ENCODE results near the gene SLC6A13. TPM values are rescaled to one million over a fixed set of nuclear protein-coding genes. Genes with fewer than 3 reads are reported as not detected.

Gene SLC6A13
- total and polyA plus RNA-seq, 5 donors: 2.1 to 5.8 (median 2.8) TPM

DNA sequence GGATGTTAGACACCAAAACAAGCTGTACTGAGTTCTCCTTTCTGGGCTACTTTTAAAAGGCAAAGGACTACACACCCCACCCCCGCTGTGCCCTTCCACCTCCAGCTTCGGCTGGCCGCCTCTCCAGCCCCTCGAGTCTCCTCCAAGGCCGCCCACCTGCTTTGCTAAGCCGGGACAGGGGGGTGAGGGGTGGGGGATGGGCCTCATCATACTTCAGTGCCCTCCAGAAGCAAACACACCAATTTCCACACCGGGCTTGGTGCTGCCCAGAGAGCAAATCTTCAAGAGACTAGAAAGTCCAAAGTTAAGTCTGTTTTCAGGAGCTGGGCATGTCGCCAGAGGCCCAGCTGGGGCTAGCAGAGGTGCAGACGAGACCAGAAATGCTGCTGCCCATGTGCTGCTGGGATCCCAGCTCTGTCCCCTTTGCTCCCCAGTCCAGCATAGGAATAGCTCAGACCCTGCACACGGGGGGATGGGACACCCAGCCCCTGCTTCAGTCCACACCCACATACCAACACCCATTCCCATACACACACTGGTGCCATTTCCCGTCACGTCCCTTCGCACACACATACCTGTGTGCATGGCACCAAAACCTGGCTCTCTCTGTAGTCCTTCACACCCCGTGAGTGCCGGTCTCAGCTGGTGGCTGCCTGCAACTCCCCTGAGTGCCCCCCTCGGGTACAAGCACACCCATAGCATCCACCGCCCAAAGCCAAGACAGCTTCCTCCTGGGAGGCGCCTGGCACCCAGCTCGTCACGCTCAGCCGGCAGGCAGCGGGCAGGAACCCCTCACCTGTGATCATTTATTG lies 49.7 kb downstream of the SLC6A13 start:
- intact Hi-C loops (cut with DNase I): no loop called here
- no peaks in the 10 kb centered on the region for H3K27me3 ChIP-seq (ENCODE audit: control insufficient read depth, insufficient read depth)
- H3K4me3 ChIP-seq (ENCODE audit: low read length): no peak overlapping the region
- peak; percentile 49 to 84 (median 71) for DNase-seq
- H3K27ac ChIP-seq (ENCODE audit: low read length): no peak overlapping the region
- peak; percentile 20 to 29 for ATAC-seq
- H3K4me1 ChIP-seq (ENCODE audit: control insufficient read depth, insufficient read depth, low read length): no peaks in the 10 kb centered on the region
- H3K9me3 ChIP-seq (ENCODE audit: control insufficient read depth, low read length): no peaks in the 10 kb centered on the region
- WGBS: 52% methylated on average over 22 of the region's 22 CpGs

DNA sequence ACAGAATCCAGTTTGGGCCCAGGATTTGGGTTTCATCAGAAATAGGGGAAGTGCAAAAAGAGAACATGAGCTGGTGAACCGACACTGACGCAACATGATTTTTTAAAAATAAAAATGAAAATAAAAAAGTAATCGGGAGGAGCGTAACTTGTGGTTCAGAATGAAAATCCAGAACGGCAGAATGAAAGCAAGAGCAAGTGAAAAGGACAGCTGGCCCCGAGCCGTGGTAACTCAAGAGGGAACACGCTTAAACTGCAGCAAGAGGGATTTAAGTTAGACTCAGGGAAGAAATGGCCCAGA lies 50.3 kb downstream of the SLC6A13 start:
- Histone ChIP-seq H3K27ac (ENCODE audit: low read length) (no peak overlapping the region), H3K9me3 (ENCODE audit: control insufficient read depth, low read length) (no peaks in the 10 kb centered on the region), H3K4me1 (ENCODE audit: control insufficient read depth, insufficient read depth, low read length) (no peaks in the 10 kb centered on the region), H3K4me3 (ENCODE audit: low read length) (no peak overlapping the region), H3K27me3 (ENCODE audit: control insufficient read depth, insufficient read depth) (no peaks in the 10 kb centered on the region)
- intact Hi-C loops (cut with DNase I): no loop called here
- 74% methylated on average over 8 of the region's 8 CpGs for WGBS
- DNase-seq (no peak), ATAC-seq (no peak)

DNA sequence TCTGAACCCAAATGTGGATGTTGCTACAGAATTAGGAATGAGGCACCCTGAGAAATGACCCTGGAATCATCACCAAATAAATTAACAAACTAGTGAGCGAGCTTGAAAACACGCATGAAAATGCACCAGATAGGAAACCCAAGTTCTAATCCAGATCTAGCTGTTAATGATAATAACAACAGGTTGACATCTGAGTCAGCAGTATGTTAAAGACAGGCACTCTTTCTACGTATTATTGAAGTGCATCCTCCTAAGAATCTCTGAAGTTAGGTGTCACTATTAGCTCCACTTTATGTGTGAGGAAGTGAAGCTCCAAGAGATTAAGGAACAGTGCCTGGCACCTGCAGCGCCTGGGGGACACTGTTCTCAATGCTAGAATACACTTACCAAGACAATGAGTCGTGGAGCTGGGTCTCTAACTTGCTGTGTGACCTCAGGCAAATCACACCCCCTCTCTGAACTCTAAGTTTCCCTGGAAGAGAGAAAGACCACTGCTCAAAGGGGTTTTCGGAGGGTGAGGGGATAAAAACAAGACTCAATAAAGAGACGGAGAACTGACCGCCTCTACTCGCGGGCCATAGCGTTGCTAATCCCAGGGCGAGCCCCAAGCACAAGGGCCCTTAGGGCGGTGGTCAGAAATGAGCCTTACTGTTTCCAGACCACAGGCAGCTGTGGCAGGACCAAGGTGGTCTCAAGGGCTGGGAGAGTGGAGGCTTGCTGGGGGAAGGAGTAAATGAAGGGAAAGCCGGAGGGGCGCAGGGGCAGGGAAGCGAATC lies 50.8 kb downstream of the SLC6A13 start:
- 86% methylated on average over 16 of the region's 16 CpGs for WGBS
- Histone ChIP-seq H3K27ac (ENCODE audit: low read length) (no peak overlapping the region), H3K4me1 (ENCODE audit: control insufficient read depth, insufficient read depth, low read length) (no peaks in the 10 kb centered on the region), H3K4me3 (ENCODE audit: low read length) (no peak overlapping the region), H3K9me3 (ENCODE audit: control insufficient read depth, low read length) (no peaks in the 10 kb centered on the region), H3K27me3 (ENCODE audit: control insufficient read depth, insufficient read depth) (no peaks in the 10 kb centered on the region)
- intact Hi-C loops (cut with DNase I): no loop called here
- no peak for DNase-seq
- ATAC-seq: no peak

DNA sequence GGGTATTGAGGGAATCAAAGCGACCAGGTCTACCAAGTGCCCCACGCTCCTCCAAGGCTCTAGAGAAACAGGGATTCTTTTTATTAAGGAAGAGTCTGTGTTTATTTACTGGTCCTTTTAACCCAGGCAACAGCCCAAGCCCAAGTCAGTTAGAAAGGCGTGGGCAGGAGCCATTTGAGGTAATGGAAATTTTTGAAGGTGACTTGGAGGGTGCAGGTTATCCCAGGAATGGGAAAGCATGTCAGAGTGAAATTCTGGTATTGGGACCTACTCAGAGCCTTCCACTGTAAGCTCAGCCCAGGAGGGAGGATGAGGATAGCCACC lies 51.5 kb downstream of the SLC6A13 start:
- no peaks in the 10 kb centered on the region for H3K4me1 ChIP-seq (ENCODE audit: control insufficient read depth, insufficient read depth, low read length)
- no peaks in the 10 kb centered on the region for H3K27me3 ChIP-seq (ENCODE audit: control insufficient read depth, insufficient read depth)
- WGBS: 89% methylated on average over 3 of the region's 3 CpGs
- no peaks in the 10 kb centered on the region for H3K9me3 ChIP-seq (ENCODE audit: control insufficient read depth, low read length)
- no peak overlapping the region for H3K4me3 ChIP-seq (ENCODE audit: low read length)
- DNase-seq (peak in 1 of 3 donors; percentile 3), ATAC-seq (no peak)
- H3K27ac ChIP-seq (ENCODE audit: low read length): no peak overlapping the region
- intact Hi-C loops (cut with DNase I): no loop called here

DNA sequence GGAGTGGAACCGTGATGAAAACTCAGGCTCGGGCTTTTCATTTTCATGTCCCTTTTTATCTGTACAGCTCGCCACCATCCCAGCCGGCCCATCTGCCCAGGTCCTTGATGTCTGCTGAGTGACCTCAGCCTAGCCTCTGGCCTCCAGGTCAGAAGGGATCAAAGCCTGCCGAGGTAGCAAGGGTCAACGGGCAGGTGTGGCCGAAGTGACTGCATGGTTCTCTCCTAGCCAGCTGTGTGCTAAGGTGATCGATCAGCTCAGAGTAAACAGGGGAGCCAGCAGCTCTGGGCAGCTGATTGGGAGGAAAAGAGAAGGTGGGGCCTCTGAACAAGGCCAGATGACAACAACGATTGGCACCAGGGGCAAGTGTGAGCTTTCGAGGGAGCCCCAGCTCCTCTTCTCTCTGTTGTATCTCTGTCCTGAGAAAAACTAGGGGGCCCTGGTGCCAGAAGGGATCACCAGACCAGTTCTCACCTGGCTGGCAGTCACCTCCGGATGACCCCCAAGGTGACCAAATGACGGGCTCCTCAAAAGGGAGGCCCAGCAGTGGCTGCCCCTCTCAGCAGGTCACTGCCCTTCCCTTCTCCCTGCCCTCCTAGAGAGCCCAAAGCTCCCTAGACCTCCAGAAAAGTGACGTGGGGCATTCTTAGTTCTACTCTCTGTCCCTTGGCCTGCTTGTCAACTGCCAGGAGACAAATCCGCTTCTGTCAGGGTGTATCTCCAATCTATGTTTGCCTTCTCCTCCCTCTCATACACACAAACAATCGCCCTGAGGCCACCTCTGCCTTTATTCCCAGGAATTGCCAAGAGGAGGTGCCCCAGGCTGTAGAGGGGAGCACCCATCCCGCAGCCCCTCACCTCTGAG lies 52.1 kb downstream of the SLC6A13 start:
- 76% methylated on average over 16 of the region's 16 CpGs for WGBS

DNA sequence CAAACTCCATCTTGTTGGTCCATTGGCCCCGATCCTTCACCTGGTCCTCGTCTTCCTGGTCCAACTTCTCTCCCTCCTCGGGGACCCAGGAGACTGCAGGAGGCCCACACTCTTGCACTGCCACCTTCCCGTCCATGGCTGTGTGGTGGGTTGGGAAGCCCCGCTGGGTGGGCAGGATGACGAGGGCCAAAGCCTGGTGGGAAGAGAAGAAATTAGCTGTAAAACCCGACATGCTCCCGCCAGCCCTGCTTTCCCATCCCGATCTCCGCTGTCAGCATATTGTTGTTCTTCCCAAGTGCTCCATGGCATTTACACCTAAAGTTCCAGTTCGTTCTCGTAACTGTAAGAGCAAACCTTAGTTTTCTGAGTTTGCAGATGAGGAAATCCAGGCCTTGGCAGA lies 52.8 kb downstream of the SLC6A13 start:
- ATAC-seq: no peak
- Histone ChIP-seq H3K4me1 (ENCODE audit: control insufficient read depth, insufficient read depth, low read length) (no peaks in the 10 kb centered on the region), H3K27ac (ENCODE audit: low read length) (no peak overlapping the region), H3K9me3 (ENCODE audit: control insufficient read depth, low read length) (no peaks in the 10 kb centered on the region), H3K27me3 (ENCODE audit: control insufficient read depth, insufficient read depth) (no peaks in the 10 kb centered on the region), H3K4me3 (ENCODE audit: low read length) (no peak overlapping the region)
- DNase-seq: peak in 1 of 3 donors; percentile 38
- WGBS: 90% methylated on average over 12 of the region's 12 CpGs
- intact Hi-C loops (cut with DNase I): no loop called here

More for the DNA sequence above, 52.1 kb downstream of the SLC6A13 start:
- intact Hi-C loops (cut with DNase I): no loop called here
- ATAC-seq (no peak), DNase-seq (peak in 1 of 3 donors; percentile 40)
- H3K27ac ChIP-seq (ENCODE audit: low read length): no peak overlapping the region
- no peaks in the 10 kb centered on the region for H3K27me3 ChIP-seq (ENCODE audit: control insufficient read depth, insufficient read depth)
- no peaks in the 10 kb centered on the region for H3K4me1 ChIP-seq (ENCODE audit: control insufficient read depth, insufficient read depth, low read length)
- no peak overlapping the region for H3K4me3 ChIP-seq (ENCODE audit: low read length)
- H3K9me3 ChIP-seq (ENCODE audit: control insufficient read depth, low read length): no peaks in the 10 kb centered on the region

DNA sequence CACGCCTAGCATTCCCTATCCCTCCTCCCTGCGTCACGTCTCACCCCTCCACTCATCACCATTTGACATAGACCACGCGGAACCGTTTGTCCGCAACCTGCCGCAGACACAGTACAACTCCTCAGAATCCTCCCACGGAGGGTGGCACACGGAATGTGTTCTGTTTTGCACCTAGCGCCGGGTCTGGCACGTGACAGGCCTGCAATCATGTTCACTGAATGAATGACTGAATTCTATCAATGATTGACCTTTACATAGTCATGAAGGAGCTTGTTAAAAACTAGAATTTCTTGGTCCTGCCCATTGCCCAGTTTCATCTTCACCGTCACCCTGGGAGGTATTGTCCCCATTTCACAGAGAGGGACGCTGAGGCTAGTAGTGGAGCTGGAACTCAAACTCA lies 53.4 kb downstream of the SLC6A13 start:
- DNase-seq (no peak), ATAC-seq (no peak)
- H3K4me1 ChIP-seq (ENCODE audit: control insufficient read depth, insufficient read depth, low read length): no peaks in the 10 kb centered on the region
- no peaks in the 10 kb centered on the region for H3K27me3 ChIP-seq (ENCODE audit: control insufficient read depth, insufficient read depth)
- no peaks in the 10 kb centered on the region for H3K9me3 ChIP-seq (ENCODE audit: control insufficient read depth, low read length)
- intact Hi-C loops (cut with DNase I): no loop called here
- no peak overlapping the region for H3K4me3 ChIP-seq (ENCODE audit: low read length)
- H3K27ac ChIP-seq (ENCODE audit: low read length): no peak overlapping the region
- WGBS: 76% methylated on average over 15 of the region's 15 CpGs

DNA sequence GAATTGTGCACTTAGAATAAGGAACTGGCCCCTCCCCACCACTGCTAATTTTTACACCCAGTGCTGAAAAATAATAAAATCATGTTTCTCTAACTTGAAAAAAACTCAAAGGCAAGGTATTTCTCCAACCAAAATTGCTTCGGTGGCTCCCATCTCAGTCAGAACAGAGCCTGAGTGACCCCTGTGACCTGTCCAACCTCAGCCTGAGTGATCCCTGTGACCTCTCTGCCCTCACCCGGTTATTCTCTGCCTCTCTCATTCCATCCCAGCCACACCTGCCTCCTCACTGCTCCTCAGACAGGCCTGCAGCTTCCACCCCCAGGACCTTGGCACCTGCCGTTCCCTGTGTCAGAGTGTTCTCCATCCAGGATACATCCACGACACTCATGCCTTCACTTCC lies 53.8 kb downstream of the SLC6A13 start:
- WGBS: 69% methylated on average over 4 of the region's 4 CpGs
- no peak overlapping the region for H3K4me3 ChIP-seq (ENCODE audit: low read length)
- ATAC-seq (no peak), DNase-seq (no peak)
- H3K9me3 ChIP-seq (ENCODE audit: control insufficient read depth, low read length): no peaks in the 10 kb centered on the region
- intact Hi-C loops (cut with DNase I): no loop called here
- no peaks in the 10 kb centered on the region for H3K27me3 ChIP-seq (ENCODE audit: control insufficient read depth, insufficient read depth)
- H3K4me1 ChIP-seq (ENCODE audit: control insufficient read depth, insufficient read depth, low read length): peaks cover 3% of the 10 kb centered on the region
- H3K27ac ChIP-seq (ENCODE audit: low read length): no peak overlapping the region

DNA sequence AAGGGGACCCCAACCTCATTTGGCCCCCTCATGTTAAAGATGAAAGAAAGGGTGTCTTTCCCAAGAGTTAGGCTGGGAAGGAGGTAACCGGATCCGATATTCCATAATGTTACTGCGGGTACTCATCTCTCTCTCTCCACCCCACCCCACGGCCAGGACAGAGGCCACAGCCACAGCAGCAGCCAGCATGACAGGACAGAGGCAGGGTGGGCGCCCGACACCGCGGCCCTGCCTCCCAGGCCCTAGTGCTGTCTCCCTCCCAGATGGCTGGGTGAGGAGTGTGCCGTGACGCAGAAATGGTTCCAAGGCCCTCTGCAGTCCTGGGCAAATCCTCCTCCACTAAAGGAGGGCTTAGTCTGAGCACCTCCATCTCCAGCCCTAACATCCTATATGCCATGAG lies 54.8 kb downstream of the SLC6A13 start:
- no peak for DNase-seq
- no peaks in the 10 kb centered on the region for H3K9me3 ChIP-seq (ENCODE audit: control insufficient read depth, low read length)
- no peak overlapping the region for H3K27ac ChIP-seq (ENCODE audit: low read length)
- H3K27me3 ChIP-seq (ENCODE audit: control insufficient read depth, insufficient read depth): no peaks in the 10 kb centered on the region
- 90% methylated on average over 10 of the region's 10 CpGs for WGBS
- ATAC-seq: no peak
- H3K4me3 ChIP-seq (ENCODE audit: low read length): no peak overlapping the region
- peaks cover 3% of the 10 kb centered on the region for H3K4me1 ChIP-seq (ENCODE audit: control insufficient read depth, insufficient read depth, low read length)
- intact Hi-C loops (cut with DNase I): no loop called here

DNA sequence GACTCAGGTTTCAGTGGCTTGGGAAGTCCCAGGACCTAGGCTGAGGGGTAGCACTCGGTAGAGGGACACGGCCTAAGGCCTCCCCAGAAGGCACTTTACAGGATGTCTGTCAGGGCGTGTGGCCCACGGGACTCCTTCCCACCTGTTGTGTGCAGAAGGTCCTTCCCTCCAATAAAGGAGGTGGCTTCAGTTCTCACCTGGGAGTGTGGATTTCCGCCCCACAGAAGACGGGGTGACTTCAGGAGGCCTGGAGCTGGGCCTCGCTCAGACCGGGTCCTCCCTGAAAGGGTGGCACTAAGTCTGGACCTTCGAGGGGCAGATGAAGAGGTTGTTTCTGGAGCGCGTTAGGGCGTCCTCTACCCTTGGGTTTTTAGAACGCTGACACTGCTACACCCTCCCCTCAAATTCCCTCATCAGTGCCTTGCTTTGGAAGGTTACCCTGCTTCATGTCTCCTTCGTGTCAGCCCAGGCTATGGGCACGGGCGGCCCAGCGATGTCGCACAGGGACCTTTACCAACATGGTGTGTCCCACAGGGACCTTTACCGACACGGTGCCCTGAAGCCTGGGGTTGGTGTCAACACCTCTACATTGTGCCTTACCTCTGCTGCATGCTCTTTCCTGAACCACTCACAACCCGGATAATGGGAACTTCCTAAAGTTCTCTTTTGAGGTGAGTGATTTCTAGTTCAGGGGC lies 55.7 kb downstream of the SLC6A13 start:
- DNase-seq: no peak
- 91% methylated on average over 21 of the region's 21 CpGs for WGBS
- no peak overlapping the region for H3K4me3 ChIP-seq (ENCODE audit: low read length)
- H3K27ac ChIP-seq (ENCODE audit: low read length): no peak overlapping the region
- intact Hi-C loops (cut with DNase I): no loop called here
- ATAC-seq: no peak
- H3K27me3 ChIP-seq (ENCODE audit: control insufficient read depth, insufficient read depth): no peaks in the 10 kb centered on the region
- no peaks in the 10 kb centered on the region for H3K9me3 ChIP-seq (ENCODE audit: control insufficient read depth, low read length)
- H3K4me1 ChIP-seq (ENCODE audit: control insufficient read depth, insufficient read depth, low read length): peaks cover 3% of the 10 kb centered on the region
